AG09319 (cell line): ENCODE measurements around the gene PRR14.
"Not testable (repeated sequence)": the region's sequence is repeated elsewhere in the genome, so short reads cannot be mapped to it uniquely, and the experiment has no call there.

Experiments
- DNase-seq: peaks from one replicate; pipeline ENCODE4 v3.0.0-alpha.2; 2010; ENCODE audit warnings: low read depth; ENCODE audit errors: extremely low read depth
- CTCF ChIP-seq: IDR thresholded peaks from 2 replicates; pipeline ENCODE4 v1.5.1; 2011; ENCODE audit warnings: low read depth, mild to moderate bottlenecking, inconsistent platforms, low read length, moderate library complexity

Gene PRR14

GRCh38 chr16:30699615-30700099, 48.9 kb downstream of the PRR14 start:
- DNase-seq: no peak
- no peak for TF ChIP-seq CTCF

GRCh38 chr16:30700491-30700890, 49.7 kb downstream of the PRR14 start:
- no peak for TF ChIP-seq CTCF
- DNase-seq: no peak

GRCh38 chr16:30700971-30701370, 50.2 kb downstream of the PRR14 start:
- no peak for TF ChIP-seq CTCF
- DNase-seq: no peak

- DNase-seq: not testable (repeated sequence)
Measured at GRCh38 chr16:30703071-30703470, 52.3 kb downstream of the PRR14 start.

- no peak for TF ChIP-seq CTCF
- no peak for DNase-seq
Measured at GRCh38 chr16:30703971-30704370, 53.2 kb downstream of the PRR14 start.
